K562 (cell line): ENCODE data around the gene BCCIP. TPM values are rescaled to one million over a fixed set of nuclear protein-coding genes. Genes with fewer than 3 reads are reported as not detected.

ENCODE experiments used
- CAMTA2 ChIP-seq: fragments of 250-450 bp; sonication (Bioruptor Pico); conservative IDR thresholded peaks from 2 replicates; pipeline ENCODE4 v1.5.1; 2022
- CBFA2T2 ChIP-seq: fragments of 450-650 bp; conservative IDR thresholded peaks from 2 replicates; pipeline ENCODE4 v1.6.1; 2017; ENCODE audit warnings: mild to moderate bottlenecking
- CTCF ChIP-seq, 3 experiments: IDR thresholded peaks in 2 of 3; conservative IDR thresholded peaks in 1 of 3; 2 replicates each; pipeline ENCODE4 v1.5.1; 2011 to 2012; ENCODE audit warnings: low read length in 3 of 3, mild to moderate bottlenecking in 3 of 3, control low read depth in 2 of 3, improper control_type of control experiment in 1 of 3, inconsistent platforms in 1 of 3, low read depth in 1 of 3, mixed read lengths in 1 of 3, moderate library complexity in 1 of 3; ENCODE audit not compliant: insufficient read depth in 2 of 3
- EGR1 ChIP-seq: fragments of 450-650 bp; conservative IDR thresholded peaks from 2 replicates; pipeline ENCODE4 v1.6.1; 2017; ENCODE audit warnings: mild to moderate bottlenecking
- ELF4 ChIP-seq: fragments of 450-650 bp; formaldehyde crosslinking; IDR thresholded peaks from 2 replicates; pipeline ENCODE4 v1.4.0; 2022; ENCODE audit warnings: missing genetic modification characterization
- HMGN3 ChIP-seq: IDR thresholded peaks from 2 replicates; pipeline ENCODE4 v1.6.1; 2011; ENCODE audit warnings: borderline replicate concordance, low read depth, mild to moderate bottlenecking, mixed read lengths, low read length; ENCODE audit not compliant: insufficient read length; ENCODE audit errors: extremely low read depth
- HNRNPL ChIP-seq: fragments of 200-400 bp; formaldehyde crosslinking; IDR thresholded peaks from 2 replicates; pipeline ENCODE4 v1.6.1; 2017; ENCODE audit warnings: low read depth, mild to moderate bottlenecking, low read length
- KDM5B ChIP-seq: fragments of 200-600 bp; sonication (generic); IDR thresholded peaks from 2 replicates; pipeline ENCODE4 v1.6.1; 2012; ENCODE audit warnings: low read depth, mild to moderate bottlenecking, moderate library complexity, low read length, control low read depth, inconsistent platforms; ENCODE audit not compliant: insufficient replicate concordance
- LEF1 ChIP-seq: fragments of 450-650 bp; IDR thresholded peaks from 2 replicates; pipeline ENCODE4 v1.6.1; 2016; ENCODE audit warnings: mild to moderate bottlenecking
- MCM3 ChIP-seq: fragments of 450-650 bp; IDR thresholded peaks from 2 replicates; pipeline ENCODE4 v1.6.1; 2016
- SOX6 ChIP-seq: fragments of 450-650 bp; IDR thresholded peaks from 2 replicates; pipeline ENCODE4 v1.6.1; 2014; ENCODE audit warnings: mild to moderate bottlenecking
- STAT5A ChIP-seq: IDR thresholded peaks from 2 replicates; pipeline ENCODE4 v1.6.1; 2012; ENCODE audit warnings: low read length, inconsistent platforms, borderline replicate concordance
- TBP ChIP-seq: optimal IDR thresholded peaks from 2 replicates; pipeline ENCODE3; 2011; ENCODE audit warnings: low read depth, low read length, improper control_type of control experiment
- ZNF354B ChIP-seq: fragments of 250-450 bp; sonication (Bioruptor Pico); IDR thresholded peaks from 2 replicates; pipeline ENCODE4 v1.4.0; 2020
- ZNF384 ChIP-seq: IDR thresholded peaks from 2 replicates; pipeline ENCODE4 v1.6.1; 2012; ENCODE audit warnings: low read depth, low read length, improper control_type of control experiment
- ZNF609 ChIP-seq: sonication (generic); formaldehyde crosslinking; IDR thresholded peaks from 2 replicates; pipeline ENCODE4 v1.8.1; 2023; ENCODE audit warnings: missing genetic modification reagents, mild to moderate bottlenecking, borderline replicate concordance
- ZNF696 ChIP-seq: fragments of 250-450 bp; sonication (Bioruptor Pico); conservative IDR thresholded peaks from 2 replicates; pipeline ENCODE4 v1.4.0; 2020; ENCODE audit warnings: mild to moderate bottlenecking, moderate library complexity
- ZSCAN32 ChIP-seq: fragments of 450-650 bp; formaldehyde crosslinking; IDR thresholded peaks from 2 replicates; pipeline ENCODE4 v1.4.0; 2020; ENCODE audit warnings: mild to moderate bottlenecking, moderate library complexity
- polyA plus RNA-seq, 8 experiments: library from polyadenylated mRNA; depleted of rRNA in 4 of 8; stranded (reverse) in 5 of 8; unstranded in 3 of 8; fragments of >200 nt; fragmentation: Nextera tagmentation in 2 of 8; fragmentation: Illumina TruSeq in 1 of 8; extraction: Ambion mirVana in 2 of 8; extraction: Trizol in 1 of 8; gene quantifications; 2 replicates each; pipeline versions ENCODE4 v1.2.1 to v1.2.3, GENCODE V29; 2011 to 2014; ENCODE audit warnings: inconsistent platforms in 1 of 8, missing spikeins in 1 of 8
- total RNA-seq, 7 experiments: library from RNA; depleted of rRNA in 6 of 7; stranded (reverse); fragments of >200 nt in 6 of 7; fragmentation: Illumina TruSeq in 2 of 7; extraction: Trizol in 2 of 7; gene quantifications; 2 replicates each; pipeline versions ENCODE4 v1.2.1 to v1.2.3, GENCODE V29; 2011 to 2021; ENCODE audit warnings: low replicate concordance in 1 of 7
- TF ChIP-seq, protein P1 (sequence below): fragments of 450-650 bp; IDR thresholded peaks from 2 replicates; pipeline ENCODE4 v1.6.1; 2016
- TF ChIP-seq, protein P2 (sequence below): fragments of 450-650 bp; IDR thresholded peaks from 2 replicates; pipeline ENCODE4 v1.6.1; 2016; ENCODE audit warnings: low read depth, mild to moderate bottlenecking, moderate library complexity

BCCIP gene
- total and polyA plus RNA-seq, 9 of the 15 experiments (the other 6 are each of a cell fraction or from before 2014, with no cell fraction given) = 95.1 to 204 (median 163) TPM

DNA sequence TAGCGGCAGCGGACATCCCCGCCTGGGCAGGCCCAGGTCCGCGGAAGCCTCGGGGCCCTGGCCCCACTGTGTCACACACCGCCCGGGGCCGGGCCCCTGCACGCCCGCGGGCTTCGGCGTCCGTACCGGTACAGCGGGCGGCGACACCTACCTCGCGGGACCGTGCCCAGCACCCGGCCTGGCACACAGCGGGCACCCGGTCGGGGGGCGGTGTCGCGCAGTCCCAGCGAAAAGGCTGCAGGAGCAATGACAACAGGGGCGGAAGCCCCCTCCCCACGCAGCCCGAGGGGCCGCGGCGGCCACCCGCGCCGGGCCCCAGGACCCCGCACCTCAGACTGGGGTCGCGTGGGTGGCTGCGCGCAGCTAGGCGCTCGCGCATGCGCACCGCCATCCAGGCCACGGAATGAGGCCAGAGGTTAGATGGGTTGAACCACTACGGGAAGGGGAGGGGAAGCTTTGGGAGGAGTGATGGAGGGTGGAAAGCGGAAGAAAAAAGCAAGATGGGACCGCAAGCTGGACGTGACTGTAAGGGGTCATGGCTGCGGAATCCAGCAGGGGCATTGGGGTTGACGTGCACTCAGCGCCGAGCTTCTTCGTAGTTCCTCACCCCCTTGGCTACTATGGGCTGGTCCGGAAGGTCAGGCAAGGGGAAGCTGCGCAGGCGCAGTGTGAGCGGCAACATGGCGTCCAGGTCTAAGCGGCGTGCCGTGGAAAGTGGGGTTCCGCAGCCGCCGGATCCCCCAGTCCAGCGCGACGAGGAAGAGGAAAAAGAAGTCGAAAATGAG lies at the start of gene BCCIP, which contains the start of gene UROS (continued):
- TF ChIP-seq, protein P1, sequence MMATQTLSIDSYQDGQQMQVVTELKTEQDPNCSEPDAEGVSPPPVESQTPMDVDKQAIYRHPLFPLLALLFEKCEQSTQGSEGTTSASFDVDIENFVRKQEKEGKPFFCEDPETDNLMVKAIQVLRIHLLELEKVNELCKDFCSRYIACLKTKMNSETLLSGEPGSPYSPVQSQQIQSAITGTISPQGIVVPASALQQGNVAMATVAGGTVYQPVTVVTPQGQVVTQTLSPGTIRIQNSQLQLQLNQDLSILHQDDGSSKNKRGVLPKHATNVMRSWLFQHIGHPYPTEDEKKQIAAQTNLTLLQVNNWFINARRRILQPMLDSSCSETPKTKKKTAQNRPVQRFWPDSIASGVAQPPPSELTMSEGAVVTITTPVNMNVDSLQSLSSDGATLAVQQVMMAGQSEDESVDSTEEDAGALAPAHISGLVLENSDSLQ = no peak
- TF ChIP-seq CAMTA2 (CRISPR knock-in tag) (no peak), TBP (peak; percentile 88), MCM3 (0 out of 2 replicates have a peak, but pooled peaks have one; percentile 50), ZNF696 (CRISPR knock-in tag) (no peak), ZNF354B (no peak), CTCF (IDR thresholded peaks at IDR 0.05 in 2 of 3, conservative IDR thresholded peaks at IDR 0.05 in 1 of 3; ENCODE audit: insufficient read depth in 2 of 3, low read depth in 1 of 3, low read length in 3 of 3) (no peak), HMGN3 (no peak), CBFA2T2 (no peak), ZNF384 (no peak), LEF1 (no peak), HNRNPL (peak; percentile 92), EGR1 (peak; percentile 35; the same call in 1 of the 2 replicates), ELF4 (CRISPR knock-in tag) (0 out of 2 replicates have a peak, but pooled peaks have one; percentile 71), ZSCAN32 (CRISPR knock-in tag) (no peak), KDM5B (peak; percentile 51), SOX6 (no peak), ZNF609 (CRISPR knock-in tag) (no peak), STAT5A (no peak)
- TF ChIP-seq, protein P2, sequence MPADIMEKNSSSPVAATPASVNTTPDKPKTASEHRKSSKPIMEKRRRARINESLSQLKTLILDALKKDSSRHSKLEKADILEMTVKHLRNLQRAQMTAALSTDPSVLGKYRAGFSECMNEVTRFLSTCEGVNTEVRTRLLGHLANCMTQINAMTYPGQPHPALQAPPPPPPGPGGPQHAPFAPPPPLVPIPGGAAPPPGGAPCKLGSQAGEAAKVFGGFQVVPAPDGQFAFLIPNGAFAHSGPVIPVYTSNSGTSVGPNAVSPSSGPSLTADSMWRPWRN = no peak
